ENCODE data around the gene PTPRN2. TPM values are rescaled to one million over a fixed set of nuclear protein-coding genes. Genes with fewer than 3 reads are reported as not detected.

The PTPRN2 gene
- total and polyA plus RNA-seq, 2 of the 8 experiments (the other 6 are each of a cell fraction or from before 2014, with no cell fraction given): 2.6 to 4.5 TPM

DNA sequence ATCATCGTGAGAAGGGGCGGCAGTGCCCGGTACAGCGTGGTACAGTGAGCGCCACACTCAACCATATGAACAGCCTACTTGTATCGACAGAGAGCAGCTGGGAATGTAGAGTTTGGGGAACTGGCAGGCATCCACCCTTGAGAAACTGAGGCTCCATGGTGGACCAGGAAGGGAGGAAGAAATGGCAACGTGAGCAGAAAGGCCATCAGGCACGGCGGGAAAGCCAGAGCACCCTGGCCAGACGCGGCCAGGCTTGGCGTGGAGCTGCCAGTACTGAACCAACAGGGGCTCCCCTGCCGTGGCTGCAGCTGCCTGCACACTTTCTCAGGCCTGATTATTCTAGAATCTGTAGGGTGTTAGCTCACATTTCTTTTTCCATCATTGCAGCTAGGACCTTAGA lies 442.3 kb downstream of the PTPRN2 start:
- TF ChIP-seq TAF7 (optimal IDR thresholded peaks at IDR 0.05; ENCODE audit: borderline replicate concordance, low read depth, low read length) (no peak), POU5F1 (IDR thresholded peaks at IDR 0.05; ENCODE audit: low read depth, low read length) (no peak), EZH2 (IDR thresholded peaks at IDR 0.05; ENCODE audit: low read depth, low read length, severe bottlenecking) (no peak), MAFK (IDR thresholded peaks at IDR 0.05; ENCODE audit: low read depth, low read length) (no peak), POLR2AphosphoS5 (IDR thresholded peaks at IDR 0.05; ENCODE audit: low read depth, low read length) (no peak), SRF (IDR thresholded peaks at IDR 0.05; ENCODE audit: low read depth, low read length) (no peak), NRF1 (IDR thresholded peaks at IDR 0.05; ENCODE audit: low read depth, low read length) (no peak), KDM5A (IDR thresholded peaks at IDR 0.05; ENCODE audit: low read length) (no peak), RBBP5 (IDR thresholded peaks at IDR 0.05; ENCODE audit: borderline replicate concordance, low read depth, low read length) (no peak), CHD1 (IDR thresholded peaks at IDR 0.05; ENCODE audit: low read depth, low read length) (no peak)
- TF ChIP-seq, protein P1, sequence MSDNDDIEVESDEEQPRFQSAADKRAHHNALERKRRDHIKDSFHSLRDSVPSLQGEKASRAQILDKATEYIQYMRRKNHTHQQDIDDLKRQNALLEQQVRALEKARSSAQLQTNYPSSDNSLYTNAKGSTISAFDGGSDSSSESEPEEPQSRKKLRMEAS (IDR thresholded peaks at IDR 0.05): no peak
- H3K23ac ChIP-seq (ENCODE audit: insufficient read length): no peak overlapping the region
- no peak overlapping the region for H4K8ac ChIP-seq (ENCODE audit: extremely low read depth, insufficient read depth, low read length)
- no peak overlapping the region for H2BK12ac ChIP-seq (ENCODE audit: low read depth, low read length)
- H3K14ac ChIP-seq (ENCODE audit: insufficient read length): no peak overlapping the region
- H2AFZ ChIP-seq (ENCODE audit: low read length): no peak overlapping the region
- no peak overlapping the region for H2BK20ac ChIP-seq (ENCODE audit: low read length)
- H3K4me2 ChIP-seq (ENCODE audit: insufficient read depth in 1 of 2, low read depth in 2 of 2, low read length in 2 of 2): no peak overlapping the region
- CTCF ChIA-PET (ENCODE audit: partially characterized antibody): interaction anchor here (0.8 kb wide), 1 partner anchor 11 kb away, joined by 3 read pairs; no protein-coding TSS in a partner anchor
- H3K27ac ChIP-seq (ENCODE audit: low read depth, low read length): no peak overlapping the region
- no peak overlapping the region for H3K18ac ChIP-seq (ENCODE audit: extremely low read depth, low read length)
- H3K79me1 ChIP-seq (ENCODE audit: low read depth, low read length): no peaks in the 10 kb centered on the region
- H3K27me3 ChIP-seq (replicated peaks in 1 of 4; ENCODE audit: control insufficient read depth in 3 of 4, extremely low read depth in 1 of 4, insufficient read depth in 3 of 4, low read length in 3 of 4): no peaks in the 10 kb centered on the region
- no peak overlapping the region for H2BK5ac ChIP-seq (ENCODE audit: low read depth, low read length)
- H3K9ac ChIP-seq (replicated peaks in 1 of 4; ENCODE audit: extremely low read depth in 1 of 4, low read depth in 3 of 4, low read length in 3 of 4): no peak overlapping the region
- H3K4me1 ChIP-seq (replicated peaks in 1 of 4; ENCODE audit: control insufficient read depth in 3 of 4, insufficient read depth in 4 of 4, low read length in 3 of 4): no peaks in the 10 kb centered on the region
- no peak overlapping the region for H4K5ac ChIP-seq (ENCODE audit: insufficient read length, low read depth, low read length)
- POLR2A ChIA-PET (ENCODE audit: partially characterized antibody): no interaction called here
- WGBS, 2 experiments (ENCODE audit: extremely low coverage in 1 of 2, insufficient coverage in 1 of 2, insufficient read length in 1 of 2, insufficient replicate concordance in 2 of 2, low coverage in 1 of 2, low lambda C conversion rate in 2 of 2, missing lambda C conversion rate in 1 of 2): 94% methylated on average over 13 of the region's 13 CpGs; no CpG with 5 or more reads in 1 of the 2 experiments
- H3K9me3 ChIP-seq (ENCODE audit: insufficient read depth in 2 of 2, low read depth in 1 of 2, low read length in 1 of 2): peaks cover 20 to 74% of the 10 kb centered on the region in 2 experiments
- H2BK120ac ChIP-seq (replicated peaks; ENCODE audit: low read depth, low read length): no peak overlapping the region
- H3K56ac ChIP-seq (replicated peaks; ENCODE audit: insufficient read length, low read depth, low read length): no peak overlapping the region
- no peak for DNase-seq (ENCODE audit: low read depth in 1 of 2, low spot score in 2 of 2)
- H3K36me3 ChIP-seq (ENCODE audit: control insufficient read depth in 2 of 4, insufficient read depth in 4 of 4, low read length in 3 of 4): no peaks in the 10 kb centered on the region
- no peaks in the 10 kb centered on the region for H4K20me1 ChIP-seq (replicated peaks in 1 of 2; ENCODE audit: control insufficient read depth in 1 of 2, insufficient read depth in 2 of 2, low read length in 2 of 2)
- no peak overlapping the region for H4K91ac ChIP-seq (replicated peaks; ENCODE audit: insufficient read length, low read length)
- no peak overlapping the region for H2AK5ac ChIP-seq (ENCODE audit: low read depth, low read length)
- H2BK15ac ChIP-seq (ENCODE audit: low read length): no peak overlapping the region
- H3K4ac ChIP-seq (replicated peaks; ENCODE audit: insufficient read length, low read depth, low read length): no peak overlapping the region
- FAIRE-seq: no peak
- no peak overlapping the region for H3K4me3 ChIP-seq (ENCODE audit: extremely low read depth in 1 of 4, insufficient read depth in 2 of 4, low read depth in 3 of 4, low read length in 4 of 4)
- no peaks in the 10 kb centered on the region for H3K79me2 ChIP-seq (ENCODE audit: control insufficient read depth in 1 of 2, insufficient read depth in 2 of 2, low read length in 2 of 2)
- no peaks in the 10 kb centered on the region for H3K23me2 ChIP-seq (ENCODE audit: low read depth, low read length)

Measured in H1 (cell line).